ENCODE results near the gene PLPP6.

GRCh38 chr9:4614627-4615026, 47.5 kb upstream of the PLPP6 start:
- TF ChIP-seq, protein P1, sequence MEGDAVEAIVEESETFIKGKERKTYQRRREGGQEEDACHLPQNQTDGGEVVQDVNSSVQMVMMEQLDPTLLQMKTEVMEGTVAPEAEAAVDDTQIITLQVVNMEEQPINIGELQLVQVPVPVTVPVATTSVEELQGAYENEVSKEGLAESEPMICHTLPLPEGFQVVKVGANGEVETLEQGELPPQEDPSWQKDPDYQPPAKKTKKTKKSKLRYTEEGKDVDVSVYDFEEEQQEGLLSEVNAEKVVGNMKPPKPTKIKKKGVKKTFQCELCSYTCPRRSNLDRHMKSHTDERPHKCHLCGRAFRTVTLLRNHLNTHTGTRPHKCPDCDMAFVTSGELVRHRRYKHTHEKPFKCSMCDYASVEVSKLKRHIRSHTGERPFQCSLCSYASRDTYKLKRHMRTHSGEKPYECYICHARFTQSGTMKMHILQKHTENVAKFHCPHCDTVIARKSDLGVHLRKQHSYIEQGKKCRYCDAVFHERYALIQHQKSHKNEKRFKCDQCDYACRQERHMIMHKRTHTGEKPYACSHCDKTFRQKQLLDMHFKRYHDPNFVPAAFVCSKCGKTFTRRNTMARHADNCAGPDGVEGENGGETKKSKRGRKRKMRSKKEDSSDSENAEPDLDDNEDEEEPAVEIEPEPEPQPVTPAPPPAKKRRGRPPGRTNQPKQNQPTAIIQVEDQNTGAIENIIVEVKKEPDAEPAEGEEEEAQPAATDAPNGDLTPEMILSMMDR (IDR thresholded peaks at IDR 0.05) = no peak
- TF ChIP-seq POLR2A (IDR thresholded peaks at IDR 0.05) = no peak

All from testis (tissue), 2 donors.